Skin of body (tissue), 2 donors: ENCODE results near the gene STMN3. TPM values are rescaled to one million over a fixed set of nuclear protein-coding genes. Genes with fewer than 3 reads are reported as not detected.
"Not testable (repeated sequence)": the region's sequence is repeated elsewhere in the genome, so short reads cannot be mapped to it uniquely, and the experiment has no call there.

ENCODE experiments used
- DNase-seq: peaks from one replicate; lab custom pipeline; 2025; lab: John Stamatoyannopoulos, UW
- total RNA-seq: library from RNA; depleted of rRNA; stranded (reverse); fragments of >200 nt; gene quantifications from one replicate; pipeline ENCODE4 v1.2.3, GENCODE V29; 2014

Gene STMN3
- total RNA-seq, 1 donor from 2014 or later, result 21.6 TPM

GRCh38 chr20:63678667-63679465, 25.6 kb upstream of the STMN3 start:
- DNase-seq, result no peak

DNA sequence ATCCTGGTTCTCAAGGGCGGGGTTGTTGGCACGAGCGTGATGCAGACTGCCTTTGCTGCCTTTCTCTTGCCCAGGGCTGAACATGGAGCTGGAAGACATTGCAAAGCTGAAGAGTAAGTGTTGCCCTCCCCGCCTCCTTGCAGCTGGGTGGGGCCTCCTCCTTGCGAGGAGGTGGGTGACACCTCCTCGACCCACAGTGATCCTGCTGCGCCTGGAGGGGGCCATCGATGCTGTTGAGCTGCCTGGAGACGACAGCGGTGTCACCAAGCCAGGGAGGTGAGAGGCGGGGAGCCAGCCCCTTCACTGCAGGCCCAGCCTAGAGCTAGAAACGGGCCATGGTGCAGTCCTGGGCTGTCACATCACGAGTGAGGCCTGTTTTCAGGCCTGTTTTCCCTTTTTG, 24.8 kb upstream of the STMN3 start:
- no peak for DNase-seq

GRCh38 chr20:63675681-63676368, 22.6 kb upstream of the STMN3 start:
- DNase-seq, result no peak

DNA sequence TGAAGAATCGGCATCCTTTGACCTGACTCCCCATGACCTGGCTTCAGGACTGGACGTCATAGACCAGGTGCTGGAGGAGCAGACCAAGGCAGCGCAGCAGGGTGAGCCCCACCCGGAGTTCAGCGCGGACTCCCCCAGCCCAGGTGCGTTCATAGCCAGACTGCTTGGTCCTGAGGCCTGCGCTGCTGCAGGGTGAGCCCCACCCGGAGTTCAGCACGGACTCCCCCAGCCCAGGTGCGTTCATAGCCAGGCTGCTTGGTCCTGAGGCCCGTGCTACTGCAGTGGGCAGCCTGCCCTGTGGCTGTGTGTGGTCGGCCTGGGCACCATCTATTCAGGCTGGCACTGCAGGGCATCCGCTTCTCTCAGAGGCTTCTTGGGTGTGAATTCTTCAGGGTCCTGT, 20.7 kb upstream of the STMN3 start:
- DNase-seq, result no peak

GRCh38 chr20:63672666-63673065, 19.4 kb upstream of the STMN3 start:
- DNase-seq, result no peak

GRCh38 chr20:63671695-63672094, 18.5 kb upstream of the STMN3 start:
- not testable (repeated sequence) for DNase-seq

- no peak for DNase-seq
These were observed 15.1 kb upstream of the STMN3 start for GRCh38 chr20:63668351-63668750.

DNA sequence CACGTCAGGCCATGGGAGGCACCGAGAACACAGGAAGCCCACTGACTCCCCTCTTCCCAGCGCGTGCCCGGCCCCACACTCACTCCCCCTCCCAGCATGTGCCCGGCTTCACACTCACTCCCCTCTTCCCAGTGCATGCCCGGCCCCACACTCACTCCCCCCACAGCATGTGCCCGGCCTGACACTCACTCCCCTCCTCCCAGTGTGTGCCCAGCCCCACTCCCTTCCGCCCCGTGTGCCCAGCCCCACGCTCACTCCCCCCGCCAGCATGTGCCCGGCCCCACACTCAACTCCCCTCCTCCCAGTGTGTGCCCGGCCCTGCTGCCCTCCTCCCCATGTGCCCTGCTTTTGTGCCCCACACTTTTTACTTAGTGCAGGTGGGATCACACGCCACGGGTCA, 14.6 kb upstream of the STMN3 start:
- DNase-seq, result no peak

DNA sequence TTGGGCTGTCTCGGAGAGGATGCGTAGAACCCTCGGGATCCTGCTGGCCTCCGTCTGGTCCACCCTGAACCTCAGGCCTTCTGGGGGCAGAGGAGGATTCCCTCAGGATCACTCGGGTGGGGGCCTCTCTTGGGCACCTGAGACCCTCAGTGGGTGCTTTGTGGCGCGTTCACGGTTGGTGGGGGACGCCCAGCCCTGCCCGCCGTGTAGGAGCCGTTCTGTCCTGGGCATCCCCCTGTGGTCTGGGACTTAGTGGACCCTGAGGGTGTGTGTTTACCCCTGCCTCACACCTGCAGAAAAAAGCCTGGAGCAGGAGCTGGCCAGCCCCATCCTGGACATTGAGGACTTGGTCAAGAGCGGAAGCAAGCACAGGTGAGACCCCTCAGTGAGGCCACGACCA, 12.5 kb upstream of the STMN3 start:
- DNase-seq, result no peak

- DNase-seq, result no peak
These were observed 11.8 kb upstream of the STMN3 start for GRCh38 chr20:63664861-63665594.

DNA sequence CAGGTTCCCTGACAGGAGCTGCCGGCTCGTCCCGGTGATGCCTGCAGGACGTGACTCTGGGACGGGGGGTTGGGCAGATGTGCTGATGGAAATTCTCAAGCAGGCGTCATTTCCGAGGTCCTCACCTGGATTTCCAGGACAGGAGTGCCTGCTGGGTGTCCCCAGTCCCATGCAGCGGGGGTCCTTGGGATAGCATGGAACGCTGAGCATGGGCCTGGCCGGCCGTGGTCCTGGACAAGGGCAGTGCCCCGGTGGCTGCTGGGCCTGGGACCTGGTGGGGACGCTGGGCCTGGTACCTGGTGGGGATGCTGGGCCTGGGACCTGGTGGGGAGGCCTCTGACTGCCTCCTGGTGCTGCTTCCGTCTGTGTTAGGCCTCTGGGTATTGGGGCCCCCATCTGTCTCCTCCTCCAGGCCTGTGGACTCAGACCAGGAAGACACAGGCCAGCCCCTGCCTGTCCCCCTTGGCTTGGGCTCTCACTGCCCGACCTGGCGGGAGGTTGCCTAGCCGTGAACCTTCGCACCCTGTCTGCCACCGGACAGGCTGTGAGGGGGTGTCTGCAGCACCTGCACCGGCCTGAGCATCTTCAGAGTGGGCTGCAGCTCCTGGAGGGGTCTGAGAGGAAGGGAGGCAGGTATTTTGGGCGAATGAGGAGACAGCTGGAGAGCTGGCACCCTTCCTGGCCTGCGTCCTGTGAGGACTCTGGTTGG, 11.1 kb upstream of the STMN3 start:
- no peak for DNase-seq

GRCh38 chr20:63663332-63664066, 10.3 kb upstream of the STMN3 start:
- no peak for DNase-seq

DNA sequence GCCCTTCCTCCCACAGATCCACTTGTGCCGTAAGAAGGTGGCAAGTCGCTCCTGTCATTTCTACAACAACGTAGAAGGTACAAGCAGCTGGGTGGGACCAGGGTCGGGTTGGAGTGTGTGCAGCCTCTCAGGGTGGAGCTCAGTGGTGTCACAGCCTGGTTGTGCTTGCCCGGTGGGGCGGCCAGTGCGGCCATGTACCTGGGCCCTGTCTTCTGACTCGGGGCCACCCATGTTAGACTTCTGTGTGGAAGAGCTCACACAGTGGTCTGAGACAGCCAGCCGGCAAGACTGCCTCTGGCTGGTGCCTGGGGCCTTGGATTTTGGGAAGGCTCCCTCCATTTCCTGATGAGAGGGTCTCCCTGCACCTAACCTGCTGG, 9.6 kb upstream of the STMN3 start:
- no peak for DNase-seq

DNA sequence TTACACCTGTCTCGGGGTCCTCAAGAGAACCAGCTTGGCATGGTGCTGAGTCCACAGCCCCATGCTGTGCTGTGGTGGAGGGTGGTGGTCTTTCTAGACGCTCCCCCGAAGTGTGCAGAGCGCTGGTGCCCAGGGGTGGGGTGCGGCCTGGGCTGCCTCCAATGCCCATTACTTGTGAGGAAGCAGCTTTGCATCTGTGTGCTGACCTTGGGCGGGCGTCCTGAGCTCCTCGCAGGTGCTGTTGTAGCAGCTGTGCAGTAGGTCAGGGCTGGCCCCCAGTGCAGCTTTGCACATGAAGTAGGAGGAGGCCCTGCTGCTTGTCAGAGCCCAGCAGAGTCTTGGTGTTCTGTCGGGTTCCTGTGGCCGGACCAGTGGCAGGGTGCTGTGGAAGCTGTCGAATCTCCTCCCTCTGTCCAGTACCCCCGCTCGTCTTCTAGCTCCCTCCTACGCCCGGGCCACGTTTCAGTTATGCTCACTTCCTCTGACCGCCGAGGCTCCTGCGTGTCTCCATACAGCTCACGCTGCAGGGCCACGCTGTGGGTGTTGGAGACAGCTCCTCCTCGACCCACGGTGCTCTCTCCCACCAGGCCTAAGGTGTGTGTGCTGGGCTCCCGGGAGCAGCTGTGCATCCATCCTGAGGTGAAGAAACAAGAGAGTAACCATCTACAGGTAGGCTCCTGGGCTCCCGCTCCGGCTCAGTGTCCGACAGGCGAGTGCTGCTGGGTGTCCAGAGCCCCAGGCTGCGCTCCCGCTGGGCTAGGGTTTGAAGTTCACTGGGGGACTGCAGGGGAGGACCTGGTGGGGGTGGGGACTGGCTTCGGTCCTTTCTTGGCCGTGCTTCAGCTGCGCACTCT, 9.0 kb upstream of the STMN3 start:
- no peak for DNase-seq

GRCh38 chr20:63661108-63661507, 7.9 kb upstream of the STMN3 start:
- no peak for DNase-seq

DNA sequence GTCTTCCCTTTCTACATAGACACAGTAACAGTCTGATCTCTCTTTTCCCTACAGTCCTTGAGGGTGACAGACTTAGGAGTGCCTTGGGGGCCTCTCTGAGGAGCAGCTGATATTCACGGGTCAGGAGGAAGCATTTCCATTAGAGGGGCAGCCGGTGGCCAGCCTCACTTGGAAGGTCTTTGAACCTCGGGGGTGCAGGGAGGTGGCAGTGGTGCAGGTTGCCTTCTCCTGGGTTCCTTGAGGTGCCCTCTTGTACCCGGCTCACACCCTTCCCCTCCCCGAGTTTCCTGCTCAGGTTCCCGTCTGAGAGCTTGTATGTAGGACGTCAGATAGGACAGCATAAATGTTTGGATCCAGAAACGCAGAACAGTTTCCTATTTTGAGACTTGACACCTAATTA, 7.4 kb upstream of the STMN3 start:
- DNase-seq, result no peak

DNA sequence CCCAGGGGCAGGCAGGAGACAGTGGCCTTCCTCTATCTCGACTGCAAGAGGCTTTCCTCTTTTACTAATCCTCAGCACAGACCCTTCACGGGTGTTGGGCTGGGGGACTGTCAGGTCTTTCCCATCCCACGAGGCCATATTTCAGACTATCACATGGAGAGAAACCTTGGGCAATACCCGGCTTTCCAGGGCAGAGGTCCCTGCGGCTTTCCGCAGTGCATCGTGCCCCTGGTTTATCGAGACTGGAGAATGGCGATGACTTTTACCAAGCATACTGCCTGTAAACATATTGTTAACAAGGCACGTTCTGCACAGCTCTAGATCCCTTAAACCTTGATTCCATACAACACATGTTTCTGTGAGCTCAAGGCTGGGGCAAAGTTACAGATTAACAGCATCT, 7.0 kb upstream of the STMN3 start:
- DNase-seq, result not testable (repeated sequence)

GRCh38 chr20:63659370-63659769, 6.1 kb upstream of the STMN3 start:
- no peak for DNase-seq

DNA sequence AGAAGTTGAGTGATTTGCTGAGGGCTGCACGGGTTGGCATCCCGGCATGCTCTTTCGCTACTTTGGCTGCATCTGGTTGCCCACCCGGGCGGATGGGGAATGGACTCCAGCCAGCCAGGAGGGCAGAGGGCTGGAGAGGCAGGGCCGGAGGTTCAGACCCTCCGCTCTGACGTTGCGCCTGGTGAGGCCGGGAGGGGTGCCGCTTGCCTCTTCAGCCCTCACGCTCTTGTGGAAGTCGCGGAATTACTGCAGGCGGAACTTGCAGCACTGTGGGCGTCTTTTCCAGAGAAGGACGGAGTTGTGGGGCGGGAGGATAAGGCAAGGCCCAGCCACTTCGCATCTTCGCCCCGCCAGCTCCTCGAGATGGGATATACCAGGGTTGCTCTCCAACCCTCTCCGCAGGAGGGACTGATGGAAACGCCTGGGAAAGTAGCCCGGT, 5.5 kb upstream of the STMN3 start:
- no peak for DNase-seq
